GM18867 (cell line): Measurements from ENCODE around the gene CDKL5.
"Not testable (repeated sequence)": the region's sequence is repeated elsewhere in the genome, so short reads cannot be mapped to it uniquely, and the experiment has no call there.

Experiments used
- ATAC-seq: cut with Tn5 transposase; IDR thresholded peaks from one replicate; pipeline ENCODE4 v1.9.1; 2021; ENCODE audit warnings: mild to moderate bottlenecking, moderate library complexity; ENCODE audit not compliant: unreplicated experiment

CDKL5 gene

GRCh38 chrX:18573556-18573955 is 148.1 kb downstream of the CDKL5 start:
- ATAC-seq: no peak

GRCh38 chrX:18574591-18574990 is 149.2 kb downstream of the CDKL5 start:
- no peak for ATAC-seq

- ATAC-seq: no peak
Measured at GRCh38 chrX:18575744-18576143, 150.3 kb downstream of the CDKL5 start.

DNA sequence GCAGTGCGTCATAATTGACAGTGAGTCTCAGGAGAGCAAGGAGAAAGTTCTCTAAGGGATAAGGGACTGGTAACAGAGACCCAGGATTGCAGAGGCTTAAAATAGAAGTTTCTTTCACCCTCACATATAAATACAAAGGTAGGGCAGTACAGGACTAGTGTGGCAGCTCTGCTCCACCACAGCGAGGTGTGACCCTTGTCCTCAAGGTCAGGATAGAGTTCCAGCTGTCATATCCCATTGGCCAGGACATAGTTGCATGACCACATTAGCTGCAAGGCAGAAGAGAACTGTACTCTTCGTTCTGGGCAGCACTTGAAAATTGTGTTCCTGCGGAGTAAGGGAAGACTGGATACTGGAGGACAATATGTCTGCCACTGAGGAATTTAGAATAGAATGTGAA is 152.0 kb downstream of the CDKL5 start:
- ATAC-seq: no peak

DNA sequence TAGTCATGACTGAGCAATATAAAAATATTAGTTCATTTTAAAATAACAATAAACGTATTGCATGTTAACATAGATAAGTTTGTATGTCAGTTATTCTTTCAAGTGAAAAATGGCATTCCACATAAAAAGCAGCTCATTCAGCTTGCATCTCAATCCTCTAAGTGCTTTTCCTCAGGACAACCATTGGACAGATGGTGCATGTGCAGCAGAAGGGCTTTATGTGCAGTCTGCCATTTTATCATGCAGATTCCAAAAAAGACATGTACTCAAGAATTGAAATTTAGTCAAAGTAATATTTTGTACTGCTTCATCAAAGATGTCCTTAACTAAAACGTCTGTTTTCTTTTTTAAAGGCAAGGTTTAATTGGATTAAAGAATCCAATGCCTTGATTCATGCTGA is 153.1 kb downstream of the CDKL5 start:
- ATAC-seq: no peak

- ATAC-seq: no peak
Measured at GRCh38 chrX:18579495-18579894, 154.1 kb downstream of the CDKL5 start.

- no peak for ATAC-seq
Measured at GRCh38 chrX:18582910-18583493, 157.6 kb downstream of the CDKL5 start.

GRCh38 chrX:18589292-18589691 is 163.9 kb downstream of the CDKL5 start:
- ATAC-seq: not testable (repeated sequence)

- ATAC-seq: no peak
Measured at GRCh38 chrX:18591834-18592233, 166.4 kb downstream of the CDKL5 start.

- no peak for ATAC-seq
Measured at GRCh38 chrX:18594079-18594478, 168.7 kb downstream of the CDKL5 start.

DNA sequence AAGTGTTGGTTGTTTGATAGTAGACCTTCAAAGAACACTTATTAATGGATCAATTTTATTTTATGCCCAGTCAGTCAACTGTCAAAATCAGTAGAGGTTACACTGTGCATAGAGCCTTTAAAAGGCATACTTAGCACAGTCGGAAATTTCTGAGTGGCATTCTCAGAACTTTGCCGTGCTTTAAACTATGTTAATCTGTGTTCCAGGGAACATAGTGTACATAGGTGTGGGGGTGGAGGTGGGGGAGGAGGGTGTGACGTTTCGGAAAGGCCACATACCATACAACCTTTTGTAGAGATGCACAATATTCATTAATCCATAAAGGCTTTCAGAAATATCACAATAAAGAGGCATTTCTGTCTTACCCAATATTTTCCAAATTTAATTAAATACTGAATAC is 170.7 kb downstream of the CDKL5 start:
- ATAC-seq: no peak

DNA sequence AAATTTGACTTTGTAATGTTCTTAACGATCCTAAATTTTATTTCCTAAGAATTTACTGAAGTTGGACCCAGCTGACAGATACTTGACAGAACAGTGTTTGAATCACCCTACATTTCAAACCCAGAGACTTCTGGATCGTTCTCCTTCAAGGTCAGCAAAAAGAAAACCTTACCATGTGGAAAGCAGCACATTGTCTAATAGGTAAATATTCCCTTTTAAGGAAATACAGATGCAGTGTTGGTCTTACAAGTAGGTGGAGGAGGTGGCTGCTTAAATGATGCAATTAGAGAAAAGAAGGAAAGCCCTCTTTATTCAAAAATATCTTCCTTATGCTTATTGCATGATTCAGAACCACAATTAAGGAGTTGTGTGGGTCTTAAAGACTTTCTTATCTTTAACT is 173.0 kb downstream of the CDKL5 start:
- no peak for ATAC-seq

DNA sequence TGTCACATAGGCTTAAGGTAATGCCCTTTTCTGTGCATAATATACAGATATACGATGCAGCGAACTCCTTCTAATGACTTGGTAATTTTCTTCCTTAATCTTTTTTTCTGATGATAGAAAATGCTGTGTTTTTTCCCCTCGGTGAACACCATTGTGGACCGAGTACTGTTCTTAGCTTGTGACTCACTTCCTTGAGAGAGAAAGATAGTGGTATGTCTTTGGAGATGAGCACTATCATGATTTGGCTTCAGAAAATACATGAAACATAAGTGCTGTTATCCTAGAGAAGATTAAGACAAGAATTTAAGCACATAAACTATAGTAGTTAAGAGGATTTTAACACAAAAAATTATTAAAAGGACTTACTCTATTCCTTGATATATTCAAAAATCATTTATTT is 182.6 kb downstream of the CDKL5 start:
- no peak for ATAC-seq

DNA sequence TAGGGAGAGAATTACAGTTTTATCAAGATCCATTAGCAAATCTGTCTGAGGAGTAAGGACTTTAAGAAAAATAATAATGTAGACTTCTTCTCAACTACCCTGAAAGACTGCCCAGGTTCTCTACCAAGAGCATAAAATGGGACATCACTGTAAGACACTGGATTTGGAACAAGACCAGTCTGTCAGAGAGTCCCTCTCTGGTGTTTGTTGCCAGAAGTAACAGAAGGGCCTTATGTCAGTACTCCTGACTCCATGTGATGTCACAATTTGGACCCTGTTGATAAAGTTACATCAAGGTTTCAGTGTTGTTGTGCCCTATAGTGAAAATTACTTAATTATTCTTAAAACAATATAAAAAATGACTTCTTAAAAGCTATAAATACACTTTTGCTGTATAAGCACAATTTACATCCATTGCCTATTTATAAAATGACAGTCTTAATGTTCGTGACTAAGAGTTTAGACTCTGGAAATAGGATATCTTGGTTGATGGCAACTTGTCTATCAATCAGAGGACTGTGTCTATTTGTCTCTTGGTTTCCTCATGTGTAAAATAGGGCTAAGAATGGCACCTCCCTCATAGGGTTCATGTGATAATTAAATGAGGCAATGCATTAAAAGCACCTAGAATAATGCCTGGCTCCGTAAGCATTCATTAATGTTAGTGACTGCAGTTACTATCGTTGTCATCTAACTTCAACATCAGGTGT is 188.7 kb downstream of the CDKL5 start:
- ATAC-seq: no peak

DNA sequence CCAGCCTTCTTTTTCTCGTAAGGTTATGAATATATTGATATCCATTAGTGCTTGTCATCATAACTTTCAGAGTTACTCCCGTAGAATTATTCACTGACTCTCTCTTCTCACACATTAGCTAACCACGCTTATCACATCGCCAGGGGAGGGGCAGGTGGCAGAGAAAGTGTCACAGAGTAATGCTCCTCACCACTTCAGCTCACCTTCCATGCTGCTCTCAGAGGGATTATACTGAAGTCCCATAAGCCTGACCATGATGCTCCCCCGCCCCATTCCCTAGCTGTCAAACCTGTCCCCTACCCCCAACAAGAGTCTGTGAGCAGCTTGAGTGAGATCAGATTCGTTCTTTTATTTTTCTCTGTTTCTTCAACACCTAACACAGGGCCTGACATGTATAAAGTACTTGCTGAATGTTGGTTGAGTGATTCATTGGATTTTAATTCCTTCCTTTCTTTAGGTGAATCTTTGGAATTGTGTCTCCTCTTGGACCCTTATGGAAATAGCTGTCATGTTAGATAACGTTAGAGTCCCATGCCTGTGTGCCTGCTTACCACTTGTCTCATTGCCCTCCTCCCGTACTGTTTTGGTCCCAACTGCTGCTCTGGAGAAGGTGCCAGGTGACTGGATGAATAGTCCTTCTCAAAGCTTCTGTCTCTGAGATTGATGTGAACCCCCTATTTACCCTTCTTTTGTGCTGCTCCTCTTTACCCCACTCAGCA is 191.4 kb downstream of the CDKL5 start:
- ATAC-seq: no peak

DNA sequence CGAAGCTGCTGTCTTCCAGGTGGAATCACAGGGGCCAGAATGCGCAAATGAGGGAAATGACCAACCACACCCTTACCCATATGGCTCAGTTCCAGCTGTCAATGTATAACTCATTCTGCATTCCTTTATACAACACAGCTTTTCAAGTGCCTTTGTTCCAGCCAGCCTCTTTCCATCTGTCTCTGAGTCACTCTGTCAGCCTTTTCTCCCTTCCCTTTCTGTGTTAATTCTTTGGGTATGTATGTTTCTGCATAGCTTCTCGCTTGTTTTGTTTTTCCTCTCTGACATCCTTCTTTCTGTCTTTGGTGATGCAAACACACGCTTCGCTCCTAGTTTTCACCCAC is 192.0 kb downstream of the CDKL5 start:
- no peak for ATAC-seq

DNA sequence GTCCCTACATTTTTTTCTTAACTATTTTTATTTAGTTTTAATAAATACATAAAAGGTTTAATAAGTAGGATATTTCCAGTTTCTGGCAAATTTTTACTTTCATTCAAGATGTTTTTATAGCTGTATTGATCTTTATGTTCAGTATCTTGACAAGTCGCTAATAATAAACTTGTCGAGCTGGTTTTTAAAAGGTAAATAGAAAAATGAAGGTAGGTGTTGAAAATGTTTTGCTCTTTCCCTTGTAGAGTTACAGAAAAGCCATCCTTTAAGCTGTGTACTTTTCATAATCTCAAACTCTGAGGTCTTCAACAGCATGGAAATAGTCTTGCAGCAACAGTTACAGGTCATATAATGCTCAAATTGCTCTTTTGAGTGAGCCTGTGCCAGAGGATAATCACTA is 193.9 kb downstream of the CDKL5 start:
- no peak for ATAC-seq

- ATAC-seq: no peak
Measured at GRCh38 chrX:18620349-18620748, 194.9 kb downstream of the CDKL5 start.

DNA sequence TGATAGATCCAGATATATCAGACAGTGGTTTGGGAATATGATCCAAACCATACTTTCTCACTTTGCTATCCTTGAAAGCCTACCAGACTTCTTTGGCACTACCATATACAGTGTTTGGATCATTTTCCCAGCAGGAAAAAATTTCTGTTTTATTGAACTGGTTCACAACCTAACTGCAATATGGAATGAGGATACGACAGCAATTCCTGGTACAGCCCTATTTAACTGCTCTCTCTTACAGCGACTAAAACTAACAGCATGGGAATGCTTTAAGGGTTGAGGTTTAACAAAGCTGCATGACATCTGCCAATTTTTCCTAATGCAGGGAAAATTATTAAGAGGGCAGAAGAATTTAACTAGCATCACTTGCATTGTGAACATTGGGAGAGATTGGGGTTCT is 199.2 kb downstream of the CDKL5 start:
- ATAC-seq: no peak

GRCh38 chrX:18630934-18631333 is 205.5 kb downstream of the CDKL5 start:
- ATAC-seq: no peak

DNA sequence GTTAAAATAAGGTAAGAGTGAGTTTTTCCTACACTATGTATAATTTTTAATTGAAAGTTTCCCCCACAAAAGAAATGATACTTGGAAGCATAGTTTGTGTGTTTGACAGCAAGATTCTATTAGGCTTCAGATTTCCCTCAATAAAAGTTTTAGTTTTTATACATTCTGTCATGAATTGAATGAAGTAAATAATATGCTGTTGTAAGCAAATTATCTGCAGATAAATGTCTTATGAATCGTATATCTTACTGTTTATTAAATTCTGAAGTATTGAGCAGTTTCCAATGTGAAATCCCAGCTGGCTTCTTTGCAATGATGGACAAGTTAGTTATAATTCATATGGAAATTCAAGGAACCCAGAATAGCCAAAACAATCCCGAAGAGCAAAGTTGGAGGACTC is 213.0 kb downstream of the CDKL5 start:
- ATAC-seq: no peak

DNA sequence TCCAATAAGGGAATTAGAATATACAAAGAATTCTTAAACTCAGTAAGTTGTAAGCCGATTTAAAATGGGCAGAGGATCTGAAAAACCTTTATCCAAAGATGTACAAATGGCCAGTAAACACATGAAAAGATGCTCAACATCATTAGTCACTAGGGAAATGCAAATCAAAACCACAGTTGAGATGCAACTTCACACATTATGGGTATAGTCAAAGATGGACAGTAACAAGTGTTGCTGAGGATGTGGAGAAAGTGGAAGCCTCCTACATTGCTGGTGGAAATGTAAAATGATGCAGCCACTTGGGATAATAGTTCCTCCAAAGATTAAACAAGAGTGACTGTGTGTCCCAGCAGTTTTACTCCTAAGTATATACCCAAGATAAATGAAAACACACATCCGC is 213.9 kb downstream of the CDKL5 start:
- ATAC-seq: peak; percentile 55
